DOHH2 (cell line): Measurements from ENCODE around the gene ZNF391.

Experiments
- EZH2phosphoT487 ChIP-seq: fragments of 200-600 bp; sonication (generic); IDR thresholded peaks from 2 replicates; pipeline ENCODE4 v1.6.1; 2017; ENCODE audit warnings: borderline replicate concordance, mild to moderate bottlenecking, antibody characterized with exemption, low read length, moderate library complexity, mixed read lengths
- TF ChIP-seq, protein P1 (sequence below): fragments of 200-600 bp; sonication (generic); IDR thresholded peaks from one replicate; pipeline ENCODE4 v1.5.1; 2014; ENCODE audit warnings: antibody characterized with exemption, mild to moderate bottlenecking, low read depth, low read length; ENCODE audit not compliant: poor library complexity, severe bottlenecking

- TF ChIP-seq EZH2phosphoT487: no peak
- TF ChIP-seq, protein P1, sequence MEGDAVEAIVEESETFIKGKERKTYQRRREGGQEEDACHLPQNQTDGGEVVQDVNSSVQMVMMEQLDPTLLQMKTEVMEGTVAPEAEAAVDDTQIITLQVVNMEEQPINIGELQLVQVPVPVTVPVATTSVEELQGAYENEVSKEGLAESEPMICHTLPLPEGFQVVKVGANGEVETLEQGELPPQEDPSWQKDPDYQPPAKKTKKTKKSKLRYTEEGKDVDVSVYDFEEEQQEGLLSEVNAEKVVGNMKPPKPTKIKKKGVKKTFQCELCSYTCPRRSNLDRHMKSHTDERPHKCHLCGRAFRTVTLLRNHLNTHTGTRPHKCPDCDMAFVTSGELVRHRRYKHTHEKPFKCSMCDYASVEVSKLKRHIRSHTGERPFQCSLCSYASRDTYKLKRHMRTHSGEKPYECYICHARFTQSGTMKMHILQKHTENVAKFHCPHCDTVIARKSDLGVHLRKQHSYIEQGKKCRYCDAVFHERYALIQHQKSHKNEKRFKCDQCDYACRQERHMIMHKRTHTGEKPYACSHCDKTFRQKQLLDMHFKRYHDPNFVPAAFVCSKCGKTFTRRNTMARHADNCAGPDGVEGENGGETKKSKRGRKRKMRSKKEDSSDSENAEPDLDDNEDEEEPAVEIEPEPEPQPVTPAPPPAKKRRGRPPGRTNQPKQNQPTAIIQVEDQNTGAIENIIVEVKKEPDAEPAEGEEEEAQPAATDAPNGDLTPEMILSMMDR: no peak
Observed at GRCh38 chr6:27428502-27428901, 39.9 kb downstream of the ZNF391 start.
